Adrenal gland (tissue), 12 donors: Measurements from ENCODE around the gene KCTD11. TPM values are rescaled to one million over a fixed set of nuclear protein-coding genes. Genes with fewer than 3 reads are reported as not detected.

ENCODE experiments used
- DNase-seq, 7 donors: peaks; one replicate each; pipeline ENCODE4 v3.0.0-alpha.2; 2019 to 2020
- H3K27ac ChIP-seq, 5 donors: fragments of 200-600 bp; sonication (generic) in 4 of 5; 1 replicate in 3 of 5; 2 replicates in 2 of 5; pipeline versions ENCODE4 v1.5.1 to v1.8.0; 2016 to 2020; ENCODE audit warnings: mild to moderate bottlenecking in 1 of 5
- H3K27me3 ChIP-seq: fragments of 200-600 bp; 2 replicates; pipeline ENCODE4 v1.8.0; 2021
- H3K36me3 ChIP-seq, 2 donors: fragments of 200-600 bp; replicated peaks in 1 of 2; 1 replicate in 1 of 2; 2 replicates in 1 of 2; pipeline versions ENCODE4 v1.5.1 to v1.8.0; 2018 to 2022
- H3K4me1 ChIP-seq, 2 donors: fragments of 200-600 bp; replicated peaks in 1 of 2; 1 replicate in 1 of 2; 2 replicates in 1 of 2; pipeline versions ENCODE4 v1.5.1 to v1.8.0; 2018 to 2021
- H3K4me3 ChIP-seq, 4 donors: fragments of 200-600 bp; sonication (generic) in 3 of 4; one replicate each; pipeline ENCODE4 v1.5.1; 2016 to 2018
- H3K9me3 ChIP-seq, 3 donors: fragments of 200-600 bp; sonication (generic) in 1 of 3; replicated peaks in 1 of 3; 1 replicate in 2 of 3; 2 replicates in 1 of 3; pipeline versions ENCODE4 v1.5.1 to v1.8.0; 2016 to 2021
- POLR2A ChIP-seq, 2 donors: fragments of 450-650 bp; IDR thresholded peaks; one replicate each; pipeline ENCODE4 v1.6.1; 2017; ENCODE audit warnings: antibody characterized with exemption in 2 of 2, mild to moderate bottlenecking in 2 of 2, moderate library complexity in 1 of 2
- WGBS, 4 donors: extraction: QIAGEN DNeasy Blood & Tissue Kit in 2 of 4; methylation state at CpG; one replicate each; pipeline versions ENCODE4 v1.1.5 to v1.1.7; 2013 to 2017; 5-methylcytosine and 5-hydroxymethylcytosine counted together
- intact Hi-C, 2 donors: fragments of 100-400 bp; cut with DNase I; formaldehyde crosslinking; loops; one replicate each; pipeline versions ENCODE4 v1.14.1 to v1.15.0; 2022 to 2023
- polyA plus RNA-seq, 3 donors: library from polyadenylated mRNA; stranded (reverse); fragments of 200-250 nt in 2 of 3; fragments of 350-450 nt in 1 of 3; fragmentation: Illumina TruSeq in 1 of 3; extraction: RNeasy Lipid Tissue Mini Kit (QIAGEN cat#74804) in 1 of 3; gene quantifications; one replicate each; pipeline ENCODE4 v1.2.3, GENCODE V29; 2013 to 2014
- small RNA-seq, 2 donors: library from RNA; depleted of rRNA; stranded (forward); fragments of <200 nt; gene quantifications; one replicate each; pipeline ENCODE3, GENCODE V24; 2016
- total RNA-seq, 9 donors: library from RNA; depleted of rRNA in 4 of 9; stranded (reverse); fragments of >200 nt in 4 of 9; fragments of 120-200 nt in 1 of 9; fragmentation: NEBNext Ultra II Directional in 1 of 9; extraction: Animal tissue kit (Norgen Biotek cat#: 25700) in 1 of 9; gene quantifications; one replicate each; pipeline versions ENCODE4 v1.1.0 to v1.2.4, GENCODE V29; 2013 to 2023
- TF ChIP-seq, protein P1 (sequence below), 6 experiments: fragments of 450-650 bp in 4 of 6; fragments of 200-600 bp in 2 of 6; sonication (generic) in 1 of 6; IDR thresholded peaks; 1 replicate in 5 of 6; 2 replicates in 1 of 6; pipeline versions ENCODE4 v1.5.1 to v1.8.0; 2016 to 2021; ENCODE audit warnings: antibody characterized with exemption in 6 of 6, mild to moderate bottlenecking in 2 of 6, moderate library complexity in 1 of 6
- donor health status: healthy with polysubstance abuse.
- donor health status: Bipolar disorder and iron deficiency.
- donor health status: DM: yes; HTN: yes; CAD: no.
- donor health status: DM: no; HTN: no; CAD: no.
- donor health status: DM: no; HTN: no; CAD: no.
- donor health status: DM: yes; HTN: yes; CAD: no.

The KCTD11 gene
- total and polyA plus RNA-seq, 12 donors, result 5.2 to 13.8 (median 10.3) TPM

DNA sequence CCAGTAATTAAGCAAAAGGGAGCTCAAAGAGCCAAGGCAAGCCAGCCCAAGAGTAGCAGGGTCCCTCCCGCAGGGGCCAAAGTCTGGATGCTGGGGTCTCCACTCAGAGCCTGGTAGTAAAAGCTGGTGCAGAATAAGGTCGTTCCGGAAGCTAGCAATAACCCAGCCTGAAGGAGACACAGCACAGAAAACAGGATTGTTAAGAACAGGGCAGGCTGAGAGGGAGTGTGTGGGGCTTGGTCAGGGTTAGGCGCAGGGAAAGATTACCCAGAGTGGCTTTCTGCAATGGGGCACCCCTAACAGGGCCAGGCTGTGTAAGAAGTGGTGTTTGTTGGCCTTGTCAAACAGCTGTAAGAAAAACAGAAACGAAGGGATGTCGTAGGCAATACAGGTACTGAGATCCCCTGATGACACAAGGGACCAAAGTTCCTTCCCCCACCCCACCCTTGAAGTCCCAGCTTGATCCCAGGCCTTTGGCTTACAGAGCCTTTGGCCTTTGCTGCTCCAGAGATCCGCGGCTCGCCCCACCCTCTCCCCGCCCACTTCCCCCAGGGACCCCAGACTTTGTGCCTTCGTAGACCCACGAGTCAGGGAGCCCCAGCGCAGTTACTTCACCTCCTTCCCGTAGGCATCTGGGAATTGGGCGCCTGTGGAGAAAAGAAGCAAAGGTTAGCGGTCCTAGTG, 51.2 kb downstream of the KCTD11 start:
- Histone ChIP-seq H3K4me1 (peaks cover 7 to 15% of the 10 kb centered on the region in 2 donors), H3K4me3 (peak overlapping the region; percentile 24 to 88 (median 72)), H3K27ac (peak overlapping the region; percentile 83 to 93 (median 86)), H3K27me3 (no peaks in the 10 kb centered on the region), H3K36me3 (no peaks in the 10 kb centered on the region), H3K9me3 (no peaks in the 10 kb centered on the region)
- intact Hi-C loops, result no loop called here
- DNase-seq, result peak in 3 of 7 donors; percentile 55 to 74 (median 61)
- no peak for TF ChIP-seq POLR2A (IDR thresholded peaks at IDR 0.05)
- TF ChIP-seq, protein P1, sequence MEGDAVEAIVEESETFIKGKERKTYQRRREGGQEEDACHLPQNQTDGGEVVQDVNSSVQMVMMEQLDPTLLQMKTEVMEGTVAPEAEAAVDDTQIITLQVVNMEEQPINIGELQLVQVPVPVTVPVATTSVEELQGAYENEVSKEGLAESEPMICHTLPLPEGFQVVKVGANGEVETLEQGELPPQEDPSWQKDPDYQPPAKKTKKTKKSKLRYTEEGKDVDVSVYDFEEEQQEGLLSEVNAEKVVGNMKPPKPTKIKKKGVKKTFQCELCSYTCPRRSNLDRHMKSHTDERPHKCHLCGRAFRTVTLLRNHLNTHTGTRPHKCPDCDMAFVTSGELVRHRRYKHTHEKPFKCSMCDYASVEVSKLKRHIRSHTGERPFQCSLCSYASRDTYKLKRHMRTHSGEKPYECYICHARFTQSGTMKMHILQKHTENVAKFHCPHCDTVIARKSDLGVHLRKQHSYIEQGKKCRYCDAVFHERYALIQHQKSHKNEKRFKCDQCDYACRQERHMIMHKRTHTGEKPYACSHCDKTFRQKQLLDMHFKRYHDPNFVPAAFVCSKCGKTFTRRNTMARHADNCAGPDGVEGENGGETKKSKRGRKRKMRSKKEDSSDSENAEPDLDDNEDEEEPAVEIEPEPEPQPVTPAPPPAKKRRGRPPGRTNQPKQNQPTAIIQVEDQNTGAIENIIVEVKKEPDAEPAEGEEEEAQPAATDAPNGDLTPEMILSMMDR (IDR thresholded peaks at IDR 0.05), result no peak
- WGBS, 4 donors, result 12 to 29% (median 18%) methylated on average over 8 to 16 of the region's 16 CpGs

DNA sequence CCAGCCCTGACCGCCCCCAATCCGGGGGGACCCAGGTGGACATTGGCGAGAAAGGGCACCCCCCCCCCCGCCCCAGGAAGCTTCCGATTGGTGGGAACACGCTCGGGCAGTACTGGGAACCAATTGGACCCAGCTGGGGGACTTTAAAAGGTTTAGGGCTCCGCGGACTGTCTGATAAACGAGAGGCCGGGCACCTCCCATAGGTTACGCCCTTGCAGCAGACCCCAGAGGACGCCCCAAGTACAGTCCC, 51.7 kb downstream of the KCTD11 start:
- Histone ChIP-seq H3K9me3 (no peaks in the 10 kb centered on the region), H3K4me3 (peak overlapping the region; percentile 24 to 88 (median 72)), H3K36me3 (no peaks in the 10 kb centered on the region), H3K4me1 (peaks cover 7 to 15% of the 10 kb centered on the region in 2 donors), H3K27me3 (no peaks in the 10 kb centered on the region), H3K27ac (peak overlapping the region; percentile 83 to 93 (median 86))
- intact Hi-C loops, result no loop called here
- WGBS, 4 donors, result 0% methylated on average over 6 to 13 of the region's 13 CpGs; no CpG with 5 or more reads in 1 of the 4 donors
- DNase-seq, result peak in 1 of 7 donors; percentile 84
- no peak for TF ChIP-seq POLR2A (IDR thresholded peaks at IDR 0.05)
- TF ChIP-seq, protein P1 (IDR thresholded peaks at IDR 0.05), result peak in 1 of 6 experiments; percentile 17

DNA sequence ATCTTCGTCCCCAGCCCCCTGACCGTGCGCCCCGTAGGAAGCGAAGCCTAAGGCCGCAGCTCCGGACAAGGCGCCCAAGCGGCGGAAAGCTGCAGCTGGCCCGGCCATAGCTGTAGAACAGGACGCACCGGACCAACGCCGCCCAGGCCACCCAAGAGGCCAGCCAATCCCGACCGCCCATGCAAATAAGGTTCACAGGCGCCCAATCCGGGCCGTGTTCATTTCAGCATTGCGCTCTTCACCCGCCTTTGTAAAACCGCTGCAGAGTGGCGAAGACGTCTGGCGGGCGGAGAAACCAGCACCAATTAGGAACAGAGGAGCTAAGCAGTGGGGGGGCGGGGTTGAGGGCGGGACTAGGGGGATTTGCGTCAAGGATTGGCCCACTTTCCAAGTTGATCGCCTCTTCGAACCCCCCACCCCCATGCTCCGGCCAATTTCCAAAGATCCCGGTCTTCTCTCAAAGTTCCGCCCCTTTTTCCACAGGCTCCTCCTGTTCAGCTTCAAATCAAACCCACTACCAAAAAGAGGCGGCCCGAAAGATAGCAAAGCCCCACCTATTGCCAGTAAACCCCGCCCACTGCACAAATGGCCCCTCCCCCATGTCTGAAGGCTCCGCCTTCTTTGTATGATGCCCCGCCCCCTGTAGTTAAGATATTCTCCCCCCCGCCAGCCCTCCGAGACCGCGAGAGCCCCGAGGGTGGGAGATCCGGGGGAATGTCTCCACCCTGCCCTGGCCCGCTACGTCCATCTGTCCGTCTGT, 52.2 kb downstream of the KCTD11 start, which contains the start of gene TMEM256:
Gene TMEM256 (minus strand): TSS at position 121 of the 760 bp plus-strand sequence. CDS start 13 bp downstream, at position 108.
- DNase-seq, result peak; percentile 98 to 100 (median 99)
- intact Hi-C loops, result no loop called here
- Histone ChIP-seq H3K4me1 (peaks cover 7 to 15% of the 10 kb centered on the region in 2 donors), H3K4me3 (peak within 1 kb of the TSS; percentile 24 to 88 (median 72)), H3K9me3 (no peaks in the 10 kb centered on the region), H3K27me3 (no peaks in the 10 kb centered on the region), H3K27ac (peak within 1 kb of the TSS; percentile 83 to 93 (median 86)), H3K36me3 (no peaks in the 10 kb centered on the region)
- 0 to 2% (median 0%) methylated on average over 18 to 49 of the region's 49 CpGs for WGBS, 4 donors
- TF ChIP-seq, protein P1 (IDR thresholded peaks at IDR 0.05), result peak in 1 of 6 experiments; percentile 24
- peak; percentile 85 to 99 for TF ChIP-seq POLR2A (IDR thresholded peaks at IDR 0.05)

Small RNAs within 50 kb of the gene (small RNA-seq; reads per million reads assigned to genes)
- gene AC026954.2, result 0 reads per million in 2 donors

Other genes with a start within 250 kb of the KCTD11 start
Only the 30 nearest of the 36 such genes appear.
- gene ASGR1, start 172.8 kb upstream of the KCTD11 start, total RNA-seq, result 1 to 10 TPM in 6 of 9 donors, under 1 TPM in 1, not detected in 2; 0.63 to 2.7 (median 1.7) TPM
- 1 to 10 TPM in 2 of 3 donors, under 1 TPM in 1; 0.29 to 6.9 (median 5.0) TPM for gene ASGR1, start 172.8 kb upstream of the KCTD11 start, polyA plus RNA-seq
- gene DLG4, start 132.3 kb upstream of the KCTD11 start, total RNA-seq, result 10 to 100 TPM; 14.1 to 70.2 (median 31.4) TPM
- 100 to 1,000 TPM in 1 of 3 donors, 10 to 100 TPM in 2; 19.1 to 172 (median 29.6) TPM for gene DLG4, start 132.3 kb upstream of the KCTD11 start, polyA plus RNA-seq
- 1,000 to 10,000 TPM in 8 of 9 donors, 100 to 1,000 TPM in 1; 961 to 2,378 (median 1,747) TPM for gene ACADVL, start 132.2 kb upstream of the KCTD11 start, total RNA-seq
- gene ACADVL, start 132.2 kb upstream of the KCTD11 start, polyA plus RNA-seq, result 1,000 to 10,000 TPM in 2 of 3 donors, 100 to 1,000 TPM in 1; 972 to 6,098 (median 5,777) TPM
- gene DVL2, start 117.6 kb upstream of the KCTD11 start, total RNA-seq, result 10 to 100 TPM; 25.2 to 87.2 (median 44.8) TPM
- 10 to 100 TPM; 11.8 to 80.9 (median 19.2) TPM for gene DVL2, start 117.6 kb upstream of the KCTD11 start, polyA plus RNA-seq
- gene PHF23, start 112.7 kb upstream of the KCTD11 start, total RNA-seq, result 100 to 1,000 TPM in 1 of 9 donors, 10 to 100 TPM in 8; 33.5 to 141 (median 66.8) TPM
- gene PHF23, start 112.7 kb upstream of the KCTD11 start, polyA plus RNA-seq, result 10 to 100 TPM; 28.0 to 80.3 (median 49.6) TPM
- gene GABARAP, start 109.7 kb upstream of the KCTD11 start, total RNA-seq, result 1,000 to 10,000 TPM in 1 of 9 donors, 100 to 1,000 TPM in 8; 195 to 1,049 (median 833) TPM
- 1,000 to 10,000 TPM in 2 of 3 donors, 100 to 1,000 TPM in 1; 694 to 1,285 (median 1,047) TPM for gene GABARAP, start 109.7 kb upstream of the KCTD11 start, polyA plus RNA-seq
- 100 to 1,000 TPM in 5 of 9 donors, 10 to 100 TPM in 4; 30.3 to 144 (median 125) TPM for gene CTDNEP1, start 100.4 kb upstream of the KCTD11 start, total RNA-seq
- 100 to 1,000 TPM in 1 of 3 donors, 10 to 100 TPM in 2; 67.9 to 177 (median 84.4) TPM for gene CTDNEP1, start 100.4 kb upstream of the KCTD11 start, polyA plus RNA-seq
- 10 to 100 TPM; 28.0 to 82.7 (median 58.8) TPM for gene ELP5, start 99.9 kb upstream of the KCTD11 start, total RNA-seq
- gene ELP5, start 99.9 kb upstream of the KCTD11 start, polyA plus RNA-seq, result 10 to 100 TPM; 39.0 to 96.5 (median 77.4) TPM
- 10 to 100 TPM in 4 of 9 donors, 1 to 10 TPM in 5; 2.0 to 35.6 (median 7.0) TPM for gene CLDN7, start 89.7 kb upstream of the KCTD11 start, total RNA-seq
- gene CLDN7, start 89.7 kb upstream of the KCTD11 start, polyA plus RNA-seq, result 1 to 10 TPM; 1.6 to 9.7 (median 5.3) TPM
- gene SLC2A4, start 70.4 kb upstream of the KCTD11 start, total RNA-seq, result 10 to 100 TPM in 4 of 9 donors, 1 to 10 TPM in 5; 1.8 to 30.0 (median 7.8) TPM
- 10 to 100 TPM in 1 of 3 donors, 1 to 10 TPM in 1, under 1 TPM in 1; 0.75 to 12.7 (median 5.6) TPM for gene SLC2A4, start 70.4 kb upstream of the KCTD11 start, polyA plus RNA-seq
- under 1 TPM in 4 of 9 donors, not detected in 5; 0.06 to 0.28 (median 0.09) TPM for gene YBX2, start 57.5 kb upstream of the KCTD11 start, total RNA-seq
- 1 to 10 TPM in 1 of 3 donors, under 1 TPM in 1, not detected in 1; 0.88 to 1.4 TPM for gene YBX2, start 57.5 kb upstream of the KCTD11 start, polyA plus RNA-seq
- 100 to 1,000 TPM; 110 to 666 (median 262) TPM for gene EIF5A, start 44.5 kb upstream of the KCTD11 start, total RNA-seq
- 100 to 1,000 TPM; 469 to 594 (median 589) TPM for gene EIF5A, start 44.5 kb upstream of the KCTD11 start, polyA plus RNA-seq
- 100 to 1,000 TPM in 5 of 9 donors, 10 to 100 TPM in 4; 69.1 to 124 (median 100) TPM for gene GPS2, start 36.8 kb upstream of the KCTD11 start, total RNA-seq
- 100 to 1,000 TPM; 167 to 196 (median 191) TPM for gene GPS2, start 36.8 kb upstream of the KCTD11 start, polyA plus RNA-seq
- 10 to 100 TPM; 10.4 to 46.9 (median 25.0) TPM for gene NEURL4, start 22.8 kb upstream of the KCTD11 start, total RNA-seq
- 100 to 1,000 TPM in 1 of 3 donors, 10 to 100 TPM in 1, 1 to 10 TPM in 1; 8.7 to 111 (median 45.5) TPM for gene NEURL4, start 22.8 kb upstream of the KCTD11 start, polyA plus RNA-seq
- gene ACAP1, start 15.6 kb upstream of the KCTD11 start, total RNA-seq, result 10 to 100 TPM in 4 of 9 donors, 1 to 10 TPM in 5; 2.9 to 54.7 (median 9.7) TPM
- 10 to 100 TPM in 2 of 3 donors, 1 to 10 TPM in 1; 2.1 to 54.1 (median 21.9) TPM for gene ACAP1, start 15.6 kb upstream of the KCTD11 start, polyA plus RNA-seq
- gene TMEM95, start 3.0 kb downstream of the KCTD11 start, total RNA-seq, result not detected
- gene TMEM95, start 3.0 kb downstream of the KCTD11 start, polyA plus RNA-seq, result not detected
- 1 to 10 TPM in 7 of 9 donors, under 1 TPM in 2; 0.06 to 8.7 (median 2.1) TPM for gene TNK1, start 28.9 kb downstream of the KCTD11 start, total RNA-seq
- gene TNK1, start 28.9 kb downstream of the KCTD11 start, polyA plus RNA-seq, result 1 to 10 TPM in 2 of 3 donors, under 1 TPM in 1; 0.13 to 3.9 (median 1.6) TPM
- 10 to 100 TPM in 8 of 9 donors, 1 to 10 TPM in 1; 7.7 to 34.5 (median 27.0) TPM for gene PLSCR3, start 42.4 kb downstream of the KCTD11 start, total RNA-seq
- gene PLSCR3, start 42.4 kb downstream of the KCTD11 start, polyA plus RNA-seq, result 10 to 100 TPM; 13.2 to 42.5 (median 32.9) TPM
- gene TMEM256, start 51.9 kb downstream of the KCTD11 start, total RNA-seq, result 100 to 1,000 TPM in 3 of 9 donors, 10 to 100 TPM in 6; 52.9 to 205 (median 92.4) TPM
- gene TMEM256, start 51.9 kb downstream of the KCTD11 start, polyA plus RNA-seq, result 100 to 1,000 TPM in 2 of 3 donors, 10 to 100 TPM in 1; 48.5 to 334 (median 254) TPM
- 10 to 100 TPM in 6 of 9 donors, 1 to 10 TPM in 3; 2.8 to 34.8 (median 14.4) TPM for gene NLGN2, start 55.7 kb downstream of the KCTD11 start, total RNA-seq
- gene NLGN2, start 55.7 kb downstream of the KCTD11 start, polyA plus RNA-seq, result 10 to 100 TPM in 2 of 3 donors, 1 to 10 TPM in 1; 7.7 to 44.6 (median 28.1) TPM
- not detected for gene SPEM1, start 68.2 kb downstream of the KCTD11 start, total RNA-seq
- not detected for gene SPEM1, start 68.2 kb downstream of the KCTD11 start, polyA plus RNA-seq
- gene SPEM2, start 73.5 kb downstream of the KCTD11 start, total RNA-seq, result not detected
- gene SPEM2, start 73.5 kb downstream of the KCTD11 start, polyA plus RNA-seq, result not detected
- gene SPEM3, start 76.7 kb downstream of the KCTD11 start, total RNA-seq, result not detected
- not detected for gene SPEM3, start 76.7 kb downstream of the KCTD11 start, polyA plus RNA-seq
- 10 to 100 TPM in 4 of 9 donors, 1 to 10 TPM in 5; 5.7 to 26.6 (median 8.8) TPM for gene TMEM102, start 83.3 kb downstream of the KCTD11 start, total RNA-seq
- 1 to 10 TPM; 2.1 to 8.7 (median 6.6) TPM for gene TMEM102, start 83.3 kb downstream of the KCTD11 start, polyA plus RNA-seq
- gene FGF11, start 87.3 kb downstream of the KCTD11 start, total RNA-seq, result 10 to 100 TPM; 12.1 to 76.7 (median 23.4) TPM
- 10 to 100 TPM; 10.2 to 33.2 (median 19.2) TPM for gene FGF11, start 87.3 kb downstream of the KCTD11 start, polyA plus RNA-seq
- 10 to 100 TPM; 18.7 to 56.3 (median 37.9) TPM for gene CHRNB1, start 92.9 kb downstream of the KCTD11 start, total RNA-seq
- 10 to 100 TPM; 32.2 to 40.8 (median 32.9) TPM for gene CHRNB1, start 92.9 kb downstream of the KCTD11 start, polyA plus RNA-seq
- gene ZBTB4, start 127.5 kb downstream of the KCTD11 start, total RNA-seq, result 100 to 1,000 TPM in 1 of 9 donors, 10 to 100 TPM in 8; 16.6 to 111 (median 75.3) TPM
- 10 to 100 TPM; 30.0 to 59.6 (median 54.6) TPM for gene ZBTB4, start 127.5 kb downstream of the KCTD11 start, polyA plus RNA-seq
- not detected for gene SLC35G6, start 129.3 kb downstream of the KCTD11 start, total RNA-seq
- gene SLC35G6, start 129.3 kb downstream of the KCTD11 start, polyA plus RNA-seq, result under 1 TPM in 1 of 3 donors, not detected in 2; 0.24 TPM
- gene POLR2A, start 132.2 kb downstream of the KCTD11 start, total RNA-seq, result 100 to 1,000 TPM in 5 of 9 donors, 10 to 100 TPM in 4; 34.9 to 172 (median 117) TPM
- 10 to 100 TPM; 19.3 to 80.4 (median 58.7) TPM for gene POLR2A, start 132.2 kb downstream of the KCTD11 start, polyA plus RNA-seq
- gene TNFSF12, start 196.9 kb downstream of the KCTD11 start, total RNA-seq, result 100 to 1,000 TPM in 2 of 9 donors, 10 to 100 TPM in 6, 1 to 10 TPM in 1; 3.3 to 134 (median 52.8) TPM
- gene TNFSF12, start 196.9 kb downstream of the KCTD11 start, polyA plus RNA-seq, result 10 to 100 TPM; 18.8 to 70.8 (median 65.6) TPM